K562 (cell line): ENCODE measurements around the gene RYK. TPM values are rescaled to one million over a fixed set of nuclear protein-coding genes. Genes with fewer than 3 reads are reported as not detected.

ENCODE experiments used
- ARNT ChIP-seq, 2 experiments: fragments of 450-650 bp; IDR thresholded peaks; 2 replicates each; pipeline ENCODE4 v1.6.1; 2016; ENCODE audit warnings: mild to moderate bottlenecking in 1 of 2
- BRD9 ChIP-seq: fragments of 450-650 bp; IDR thresholded peaks from 2 replicates; pipeline ENCODE4 v1.6.1; 2018; ENCODE audit warnings: low read depth; ENCODE audit not compliant: partially characterized antibody
- BRF2 ChIP-seq: IDR thresholded peaks from 3 replicates; pipeline ENCODE4 v1.6.1; 2011; ENCODE audit warnings: borderline replicate concordance, mild to moderate bottlenecking; ENCODE audit not compliant: insufficient read length, insufficient read depth
- CHD1 ChIP-seq: fragments of 200-600 bp; sonication (generic); IDR thresholded peaks from one replicate; pipeline ENCODE4 v1.6.1; 2012; ENCODE audit warnings: mild to moderate bottlenecking, moderate library complexity, low read length, inconsistent platforms
- CTCFL ChIP-seq: IDR thresholded peaks from 2 replicates; pipeline ENCODE4 v1.6.1; 2011; ENCODE audit warnings: borderline replicate concordance, low read depth, mild to moderate bottlenecking, moderate library complexity, low read length; ENCODE audit not compliant: insufficient read depth, poor library complexity, severe bottlenecking
- CUX1 ChIP-seq: fragments of 200-800 bp; sonication (Bioruptor generic); IDR thresholded peaks from 2 replicates; pipeline ENCODE4 v1.6.1; 2016; ENCODE audit warnings: missing genetic modification characterization, missing compliant biosample characterization
- E2F1 ChIP-seq: sonication (generic); formaldehyde crosslinking; IDR thresholded peaks from 2 replicates; pipeline ENCODE4 v1.8.1; 2023; ENCODE audit warnings: mild to moderate bottlenecking, missing genetic modification reagents, moderate library complexity
- ETS2 ChIP-seq: IDR thresholded peaks from 2 replicates; pipeline ENCODE4 v1.6.1; 2016; ENCODE audit warnings: borderline replicate concordance, missing genetic modification characterization, mild to moderate bottlenecking, moderate library complexity, missing compliant biosample characterization; ENCODE audit not compliant: poor library complexity, severe bottlenecking
- MBD1 ChIP-seq: fragments of 250-450 bp; sonication (Bioruptor Pico); IDR thresholded peaks from 2 replicates; pipeline ENCODE4 v1.8.0; 2022; ENCODE audit warnings: inconsistent platforms
- NFATC3 ChIP-seq: fragments of 450-650 bp; IDR thresholded peaks from 2 replicates; pipeline ENCODE4 v1.6.1; 2017; ENCODE audit warnings: mild to moderate bottlenecking
- NFRKB ChIP-seq: fragments of 450-650 bp; IDR thresholded peaks from 2 replicates; pipeline ENCODE4 v1.6.1; 2016; ENCODE audit warnings: low read depth
- PHTF2 ChIP-seq: fragments of 250-450 bp; sonication (Bioruptor Pico); IDR thresholded peaks from 2 replicates; pipeline ENCODE4 v1.5.0; 2021; ENCODE audit warnings: mild to moderate bottlenecking
- POLR2H ChIP-seq: IDR thresholded peaks from 2 replicates; pipeline ENCODE4 v1.6.1; 2016; ENCODE audit warnings: missing genetic modification characterization, low read depth, mild to moderate bottlenecking, control low read depth, missing compliant biosample characterization, moderate library complexity
- PTTG1 ChIP-seq: fragments of 450-650 bp; IDR thresholded peaks from 2 replicates; pipeline ENCODE4 v1.6.1; 2016; ENCODE audit warnings: low read depth, mild to moderate bottlenecking, missing genetic modification characterization, missing compliant biosample characterization
- TAL1 ChIP-seq: fragments of 450-650 bp; IDR thresholded peaks from 2 replicates; pipeline ENCODE4 v1.6.1; 2016; ENCODE audit warnings: mild to moderate bottlenecking
- ZNF184 ChIP-seq: sonication (generic); formaldehyde crosslinking; IDR thresholded peaks from 2 replicates; pipeline ENCODE4 v1.5.0; 2020; ENCODE audit warnings: missing genetic modification reagents
- ZNF3 ChIP-seq: fragments of 250-450 bp; sonication (Bioruptor Pico); IDR thresholded peaks from 2 replicates; pipeline ENCODE4 v1.5.0; 2021; ENCODE audit warnings: mild to moderate bottlenecking, moderate library complexity
- polyA plus RNA-seq, 8 experiments: library from polyadenylated mRNA; depleted of rRNA in 4 of 8; stranded (reverse) in 5 of 8; unstranded in 3 of 8; fragments of >200 nt; fragmentation: Nextera tagmentation in 2 of 8; fragmentation: Illumina TruSeq in 1 of 8; extraction: Ambion mirVana in 2 of 8; extraction: Trizol in 1 of 8; gene quantifications; 2 replicates each; pipeline versions ENCODE4 v1.2.1 to v1.2.3, GENCODE V29; 2011 to 2014; ENCODE audit warnings: inconsistent platforms in 1 of 8, missing spikeins in 1 of 8
- total RNA-seq, 7 experiments: library from RNA; depleted of rRNA in 6 of 7; stranded (reverse); fragments of >200 nt in 6 of 7; fragmentation: Illumina TruSeq in 2 of 7; extraction: Trizol in 2 of 7; gene quantifications; 2 replicates each; pipeline versions ENCODE4 v1.2.1 to v1.2.3, GENCODE V29; 2011 to 2021; ENCODE audit warnings: low replicate concordance in 1 of 7

The RYK gene
- total and polyA plus RNA-seq, 9 of the 15 experiments (the other 6 are each of a cell fraction or from before 2014, with no cell fraction given): 4.2 to 29.5 (median 16.6) TPM

GRCh38 chr3:134250717-134251220 is at the start of gene RYK (continued):
- TF ChIP-seq PHTF2 (CRISPR knock-in tag) (no peak), MBD1 (CRISPR knock-in tag) (no peak), CHD1 (no peak), NFRKB (no peak), TAL1 (no peak), PTTG1 (no peak), ETS2 (tag) (no peak), CTCFL (no peak), E2F1 (CRISPR knock-in tag) (no peak), NFATC3 (no peak), ZNF3 (no peak), BRD9 (no peak), CUX1 (no peak), ARNT (IDR thresholded peaks at IDR 0.05) (no peak), POLR2H (tag) (peak; percentile 51), ZNF184 (no peak), BRF2 (no peak)
